ENCODE measurements around the gene PAGR1.
A peak's percentile ranks its signal among the peaks of the same experiment; 100 is the strongest.

- TF ChIP-seq RAD21 (IDR thresholded peaks at IDR 0.05; ENCODE audit: low read length) (peak; percentile 63), EZH2phosphoT487 (IDR thresholded peaks at IDR 0.05; ENCODE audit: borderline replicate concordance, low read depth) (no peak), EP300 (IDR thresholded peaks at IDR 0.05; ENCODE audit: borderline replicate concordance in 1 of 2, low read depth in 1 of 2, low read length in 1 of 2) (no peak), USF1 (IDR thresholded peaks at IDR 0.05; ENCODE audit: borderline replicate concordance, low read depth) (no peak), CTCF (IDR thresholded peaks at IDR 0.05) (peak; percentile 58), NRF1 (IDR thresholded peaks at IDR 0.05; ENCODE audit: low read depth, low read length) (no peak), SMC3 (IDR thresholded peaks at IDR 0.05; ENCODE audit: low read depth, low read length) (peak; percentile 46)
Measured at GRCh38 chr16:29807426-29808218, 8.3 kb upstream of the PAGR1 start.
